ENCODE results near the gene HGF. TPM values are rescaled to one million over a fixed set of nuclear protein-coding genes. Genes with fewer than 3 reads are reported as not detected.

Gene HGF
- total RNA-seq, 1 experiment from 2014 or later = 1.1 TPM

- DNase-seq (ENCODE audit: low read depth) = no peak
Measured at GRCh38 chr7:81776948-81777630, 7.2 kb upstream of the HGF start.

DNA sequence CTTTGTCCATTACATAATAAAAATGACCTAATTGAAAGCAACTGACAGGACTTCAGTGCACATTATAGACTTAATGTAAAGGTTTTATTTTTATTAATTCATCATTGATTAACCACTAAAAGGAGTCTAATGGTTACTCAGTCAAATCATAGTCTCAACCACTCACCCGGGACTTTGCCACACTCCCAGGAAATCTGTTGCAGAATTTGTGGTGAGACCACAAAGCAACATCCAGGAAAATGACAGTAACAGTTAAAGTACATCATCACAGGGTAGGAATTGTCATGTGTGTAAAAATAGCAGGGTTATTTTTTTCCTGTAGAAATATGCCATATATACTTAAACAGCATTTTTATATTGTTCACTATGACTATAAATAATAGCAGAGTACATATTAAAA lies 6.3 kb upstream of the HGF start:
- peak; percentile 20 for DNase-seq (ENCODE audit: low read depth)

DNA sequence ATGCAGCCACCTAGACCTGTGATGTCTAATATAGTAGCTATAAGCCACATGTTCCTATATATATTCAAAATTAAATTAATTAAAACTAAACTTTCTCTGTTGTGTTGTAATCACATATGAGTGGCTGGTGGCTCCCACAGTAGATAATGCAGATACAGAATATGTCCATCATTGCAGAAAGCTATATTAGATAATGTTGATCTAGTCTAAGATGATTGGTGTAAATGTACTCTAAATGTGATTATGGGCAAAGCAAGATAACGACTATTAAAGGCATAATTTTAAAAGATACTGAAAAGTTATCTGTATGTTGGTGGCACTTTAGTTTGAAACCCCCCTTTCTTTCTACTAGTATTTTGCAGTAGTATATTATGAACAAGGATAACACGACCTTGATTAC lies 5.7 kb upstream of the HGF start:
- no peak for DNase-seq (ENCODE audit: low read depth)

- DNase-seq (ENCODE audit: low read depth) = peak; percentile 52
Measured at GRCh38 chr7:81774551-81774950, 4.7 kb upstream of the HGF start.

DNA sequence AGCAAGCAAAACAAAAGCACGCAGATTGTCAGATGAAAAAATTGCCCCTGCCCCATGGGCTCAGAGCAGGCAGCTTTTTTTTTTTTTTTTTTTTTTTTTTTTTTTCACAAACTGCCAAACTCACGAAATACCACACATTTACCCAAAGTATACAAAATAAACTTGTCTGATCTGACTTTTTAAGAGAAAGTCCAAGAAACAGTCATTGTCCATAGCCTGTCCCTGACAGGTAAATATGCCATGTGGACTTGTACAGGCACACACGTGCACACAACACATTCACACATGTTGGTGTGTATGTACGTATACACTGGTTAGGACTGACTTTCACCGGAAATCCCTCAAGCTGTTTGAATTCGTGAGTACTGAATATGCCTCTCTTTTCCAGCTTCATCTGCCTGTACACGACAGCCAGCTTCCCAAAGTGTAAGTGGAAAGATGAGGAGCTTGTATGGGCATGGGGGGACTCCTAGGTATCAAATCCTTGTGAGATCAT lies 929 bp upstream of the HGF start:
- no peak for DNase-seq (ENCODE audit: low read depth)

- no peak for DNase-seq (ENCODE audit: low read depth)
Measured at GRCh38 chr7:81768951-81769778, 682 bp downstream of the HGF start.

- DNase-seq (ENCODE audit: low read depth) = no peak
Measured at GRCh38 chr7:81767926-81768325, 1.9 kb downstream of the HGF start.

- DNase-seq (ENCODE audit: low read depth) = no peak
Measured at GRCh38 chr7:81761821-81762220, 8.0 kb downstream of the HGF start.

- DNase-seq (ENCODE audit: low read depth) = no peak
Measured at GRCh38 chr7:81761031-81761430, 8.8 kb downstream of the HGF start.

GRCh38 chr7:81754918-81755696 lies 14.7 kb downstream of the HGF start:
- DNase-seq (ENCODE audit: low read depth) = no peak

DNA sequence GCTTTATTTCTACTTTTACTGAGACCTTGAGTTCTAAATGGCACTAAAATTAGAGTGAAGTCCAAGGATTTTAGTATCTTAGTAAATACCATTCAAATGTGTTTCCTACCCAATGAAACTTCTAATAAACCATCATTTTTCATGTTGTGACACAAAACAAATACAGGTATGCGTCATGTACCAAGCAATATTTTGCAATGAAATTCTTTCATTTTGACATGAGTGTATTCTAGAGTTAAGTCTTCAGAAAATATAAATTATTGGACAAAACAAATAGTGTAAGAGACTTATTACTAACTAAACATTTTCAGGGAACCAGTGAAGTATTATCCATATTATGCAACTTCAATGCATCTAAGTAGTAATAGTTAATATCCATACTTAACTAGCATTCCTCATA lies 16.5 kb downstream of the HGF start:
- DNase-seq (ENCODE audit: low read depth) = no peak

DNA sequence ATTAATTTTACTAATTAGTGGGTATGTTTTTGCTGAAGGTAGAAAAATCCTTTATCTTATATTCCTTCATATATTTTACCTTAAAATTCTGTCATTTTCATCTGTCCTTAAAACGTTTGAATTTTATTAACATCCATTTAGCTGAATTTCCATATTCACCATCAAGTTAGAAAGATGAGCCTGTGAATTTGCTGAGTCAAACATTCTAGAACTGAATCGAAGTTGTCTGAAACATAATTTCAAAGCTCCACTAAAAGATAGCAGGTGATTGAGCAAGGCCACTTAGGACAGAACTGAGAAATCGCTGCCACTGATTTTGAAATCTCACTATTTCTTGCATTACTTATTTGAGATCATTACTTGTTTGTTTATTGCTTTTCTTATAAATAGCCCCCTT lies 17.5 kb downstream of the HGF start:
- no peak for DNase-seq (ENCODE audit: low read depth)

DNA sequence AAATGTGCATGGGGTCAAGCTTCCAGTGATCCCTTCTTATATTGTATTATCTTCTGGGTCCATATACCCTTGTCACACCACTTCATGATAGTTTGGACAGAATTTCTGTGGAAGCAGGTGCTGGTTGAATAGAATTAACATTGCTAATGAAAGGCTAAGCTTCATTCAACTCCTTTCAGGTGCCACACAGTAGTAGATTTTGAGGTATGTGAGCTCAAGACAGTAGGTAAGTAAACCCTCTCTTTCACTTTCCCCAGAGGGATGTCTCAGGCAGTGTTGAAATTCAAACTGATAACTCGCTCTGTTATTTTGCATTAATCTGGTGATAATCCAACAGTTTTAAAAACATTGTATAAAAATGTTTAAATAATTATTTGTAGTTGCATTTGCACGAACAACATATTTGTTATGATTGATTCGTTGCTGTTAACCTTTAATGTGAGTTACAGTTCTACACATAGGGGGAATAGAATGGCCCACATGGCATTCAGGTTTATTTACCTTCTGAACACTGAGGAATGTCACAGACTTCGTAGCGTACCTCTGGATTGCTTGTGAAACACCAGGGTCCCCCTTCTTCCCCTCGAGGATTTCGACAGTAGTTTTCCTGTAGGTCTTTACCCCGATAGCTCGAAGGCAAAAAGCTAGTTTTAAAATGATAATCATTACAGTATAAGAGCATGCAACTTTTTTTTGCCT lies 18.1 kb downstream of the HGF start:
- no peak for DNase-seq (ENCODE audit: low read depth)

GRCh38 chr7:81745637-81746036 lies 24.2 kb downstream of the HGF start:
- no peak for DNase-seq (ENCODE audit: low read depth)

DNA sequence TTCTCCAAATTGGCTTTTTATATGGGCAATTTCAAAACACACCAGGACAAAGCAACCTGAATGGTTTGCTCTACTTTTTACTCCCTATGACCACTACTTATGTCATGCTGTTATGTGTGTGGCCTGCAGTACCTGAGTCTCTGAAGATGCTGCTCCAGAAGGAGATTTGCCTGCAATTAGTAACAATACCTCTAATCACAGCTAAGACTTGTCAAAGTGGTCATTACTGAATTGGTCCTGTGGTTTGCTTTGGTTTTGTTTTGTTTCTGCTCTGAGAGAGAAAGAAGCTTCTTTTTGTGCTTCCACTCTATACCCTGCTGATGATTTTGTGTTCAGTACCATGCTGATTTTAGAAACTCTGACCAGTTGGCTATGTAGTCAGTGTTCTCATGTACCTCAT lies 25.5 kb downstream of the HGF start:
- no peak for DNase-seq (ENCODE audit: low read depth)

GRCh38 chr7:81743665-81744064 lies 26.2 kb downstream of the HGF start:
- no peak for DNase-seq (ENCODE audit: low read depth)

DNA sequence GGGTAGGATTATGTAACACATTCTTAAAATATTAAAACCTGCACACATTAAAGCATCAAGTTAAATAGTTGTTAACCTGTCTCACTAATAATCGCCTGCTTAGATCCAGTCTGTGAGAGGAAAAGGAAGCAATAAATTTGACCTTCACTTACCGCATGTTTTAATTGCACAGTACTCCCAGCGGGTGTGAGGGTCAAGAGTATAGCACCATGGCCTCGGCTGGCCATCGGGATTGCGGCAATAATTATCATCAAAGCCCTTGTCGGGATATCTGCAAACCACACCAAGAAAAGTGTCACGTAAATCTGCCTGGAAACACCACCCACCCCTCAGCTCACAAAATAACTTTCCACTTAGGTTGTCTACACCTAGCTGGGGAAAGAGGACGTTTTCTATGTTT lies 26.6 kb downstream of the HGF start:
- DNase-seq (ENCODE audit: low read depth) = no peak

GRCh38 chr7:81740403-81740802 lies 29.4 kb downstream of the HGF start:
- no peak for DNase-seq (ENCODE audit: low read depth)

DNA sequence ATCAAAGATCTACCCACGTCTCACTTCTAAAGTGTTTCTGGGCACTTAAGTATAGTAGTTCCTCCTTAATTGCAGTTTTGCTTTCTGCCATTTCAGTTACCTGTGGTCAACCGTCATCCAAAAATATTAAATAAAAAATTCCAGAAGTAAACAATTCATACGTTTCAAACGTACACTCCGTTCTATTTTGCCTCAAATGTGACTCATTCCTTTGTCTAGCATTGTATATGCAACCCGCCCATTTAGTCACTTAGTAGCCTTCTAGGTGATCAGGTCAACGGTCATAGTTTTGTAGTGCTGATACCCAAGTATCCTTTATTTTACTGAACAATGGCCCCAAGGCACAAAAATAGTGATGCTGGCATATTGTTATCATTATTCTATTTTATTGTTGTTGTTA lies 33.8 kb downstream of the HGF start:
- DNase-seq (ENCODE audit: low read depth) = no peak

GRCh38 chr7:81725812-81726127 lies 44.1 kb downstream of the HGF start:
- peak; percentile 79 for DNase-seq (ENCODE audit: low read depth)

- peak; percentile 15 for DNase-seq (ENCODE audit: low read depth)
Measured at GRCh38 chr7:81725003-81725811, 44.6 kb downstream of the HGF start.

Data from M059J (cell line).